A549 (cell line): ENCODE measurements around the gene HOXC11.

Experiments
- CHD2 ChIP-seq: fragments of 150-350 bp; IDR thresholded peaks from 2 replicates; pipeline ENCODE4 v1.6.1; 2014; ENCODE audit warnings: low read length; ENCODE audit not compliant: partially characterized antibody
- CHD4 ChIP-seq: fragments of 200-600 bp; sonication (generic); IDR thresholded peaks from 2 replicates; pipeline ENCODE4 v1.6.1; 2016; ENCODE audit warnings: antibody characterized with exemption, mild to moderate bottlenecking, borderline replicate concordance
- POLR2A ChIP-seq: IDR thresholded peaks from 2 replicates; pipeline ENCODE4 v1.6.1; 2012; ENCODE audit warnings: mild to moderate bottlenecking, low read length
- RAD21 ChIP-seq, 2 experiments: fragments of >200 bp in 1 of 2; sonication (Bioruptor Twin) in 1 of 2; formaldehyde crosslinking in 1 of 2; IDR thresholded peaks in 1 of 2; conservative IDR thresholded peaks in 1 of 2; 2 replicates in 1 of 2; 3 replicates in 1 of 2; pipeline ENCODE4 v1.6.1; 2012 to 2018; ENCODE audit warnings: inconsistent platforms in 1 of 2
- SREBF2 ChIP-seq: fragments of 450-650 bp; IDR thresholded peaks from 2 replicates; pipeline ENCODE4 v1.6.1; 2014; ENCODE audit warnings: mild to moderate bottlenecking, moderate library complexity
- TF ChIP-seq, protein P1 (sequence below): fragments of >200 bp; sonication (Bioruptor Twin); formaldehyde crosslinking; IDR thresholded peaks from 3 replicates; pipeline ENCODE4 v1.5.1; 2016

DNA sequence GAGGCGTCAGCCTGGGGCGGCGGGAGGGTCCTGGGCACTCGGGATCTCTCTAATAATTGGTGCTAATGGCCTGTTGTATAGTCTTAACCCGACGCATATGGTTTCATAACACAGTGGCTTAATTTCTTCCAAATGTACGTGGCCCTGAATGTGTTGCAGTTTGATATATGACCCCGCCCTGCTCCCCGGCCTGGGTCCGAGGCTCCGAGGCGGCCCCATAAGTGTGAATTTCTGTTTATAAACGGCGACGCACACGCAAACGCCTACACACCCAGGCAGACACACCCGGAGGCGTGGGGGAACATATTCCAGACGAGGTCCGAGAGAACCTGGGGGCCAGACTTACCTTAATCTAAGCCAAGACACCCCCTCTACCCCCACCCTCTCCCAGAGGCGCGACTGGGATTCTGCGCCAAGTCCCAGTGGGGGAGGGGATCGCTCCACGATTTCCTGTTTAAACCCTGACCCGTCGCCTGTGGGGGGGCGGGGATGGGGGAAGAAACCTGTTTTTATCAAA, 45.6 kb downstream of the HOXC11 start:
- TF ChIP-seq, protein P1, sequence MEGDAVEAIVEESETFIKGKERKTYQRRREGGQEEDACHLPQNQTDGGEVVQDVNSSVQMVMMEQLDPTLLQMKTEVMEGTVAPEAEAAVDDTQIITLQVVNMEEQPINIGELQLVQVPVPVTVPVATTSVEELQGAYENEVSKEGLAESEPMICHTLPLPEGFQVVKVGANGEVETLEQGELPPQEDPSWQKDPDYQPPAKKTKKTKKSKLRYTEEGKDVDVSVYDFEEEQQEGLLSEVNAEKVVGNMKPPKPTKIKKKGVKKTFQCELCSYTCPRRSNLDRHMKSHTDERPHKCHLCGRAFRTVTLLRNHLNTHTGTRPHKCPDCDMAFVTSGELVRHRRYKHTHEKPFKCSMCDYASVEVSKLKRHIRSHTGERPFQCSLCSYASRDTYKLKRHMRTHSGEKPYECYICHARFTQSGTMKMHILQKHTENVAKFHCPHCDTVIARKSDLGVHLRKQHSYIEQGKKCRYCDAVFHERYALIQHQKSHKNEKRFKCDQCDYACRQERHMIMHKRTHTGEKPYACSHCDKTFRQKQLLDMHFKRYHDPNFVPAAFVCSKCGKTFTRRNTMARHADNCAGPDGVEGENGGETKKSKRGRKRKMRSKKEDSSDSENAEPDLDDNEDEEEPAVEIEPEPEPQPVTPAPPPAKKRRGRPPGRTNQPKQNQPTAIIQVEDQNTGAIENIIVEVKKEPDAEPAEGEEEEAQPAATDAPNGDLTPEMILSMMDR = no peak
- TF ChIP-seq RAD21 (conservative IDR thresholded peaks at IDR 0.05 in 1 of 2, IDR thresholded peaks at IDR 0.05 in 1 of 2) (no peak), POLR2A (no peak), CHD2 (no peak), CHD4 (no peak), SREBF2 (no peak)
